SU-DHL-6 (cell line): Measurements from ENCODE around the gene SNCG.
"Not testable (repeated sequence)": the region's sequence is repeated elsewhere in the genome, so short reads cannot be mapped to it uniquely, and the experiment has no call there.

Experiments
- H2AFZ ChIP-seq: fragments of 200-600 bp; sonication (generic); 2 replicates; pipeline ENCODE4 v1.6.1; 2014; ENCODE audit warnings: low read depth, mild to moderate bottlenecking, moderate library complexity, mixed read lengths, antibody characterized with exemption, low read length; ENCODE audit not compliant: severe bottlenecking
- H3F3A ChIP-seq: fragments of 200-600 bp; shearing (Covaris generic); 2 replicates; pipeline ENCODE4 v1.6.0; 2016; ENCODE audit warnings: antibody characterized with exemption, mild to moderate bottlenecking; ENCODE audit not compliant: insufficient read depth
- H3K27ac ChIP-seq: fragments of 200-600 bp; sonication (generic); 2 replicates; pipeline ENCODE4 v1.5.1; 2016; ENCODE audit warnings: low read depth, mild to moderate bottlenecking, low read length, moderate library complexity, mixed read lengths
- H3K27me3 ChIP-seq: fragments of 200-600 bp; sonication (generic), shearing (Covaris generic); 2 replicates; pipeline ENCODE4 v1.6.0; 2014; ENCODE audit warnings: mild to moderate bottlenecking, low read length
- H3K36me3 ChIP-seq: fragments of 200-600 bp; sonication (generic); 2 replicates; pipeline ENCODE4 v1.6.1; 2014; ENCODE audit warnings: mild to moderate bottlenecking, low read length, mixed read lengths
- H3K4me2 ChIP-seq: fragments of 300-600, 200-600 bp; shearing (Covaris generic), sonication (generic); 2 replicates; pipeline ENCODE4 v1.6.0; 2014; ENCODE audit warnings: low read length, low read depth, mild to moderate bottlenecking; ENCODE audit not compliant: poor library complexity, severe bottlenecking
- H3K4me3 ChIP-seq: fragments of 200-600 bp; sonication (generic); 2 replicates; pipeline ENCODE4 v1.5.1; 2014; ENCODE audit warnings: antibody characterized with exemption, low read length, mild to moderate bottlenecking, mixed read lengths; ENCODE audit not compliant: insufficient read depth, poor library complexity, severe bottlenecking
- H3K79me2 ChIP-seq: fragments of 200-600 bp; sonication (generic); 2 replicates; pipeline ENCODE4 v1.6.1; 2014; ENCODE audit warnings: mild to moderate bottlenecking, low read length, moderate library complexity; ENCODE audit not compliant: insufficient read depth
- H3K9ac ChIP-seq: fragments of 200-600 bp; sonication (generic); 2 replicates; pipeline ENCODE4 v1.7.0; 2014; ENCODE audit warnings: mild to moderate bottlenecking, low read length
- H3K9me2 ChIP-seq: fragments of 200-600 bp; sonication (generic); replicated peaks from 2 replicates; pipeline ENCODE4 v1.6.1; 2014; ENCODE audit warnings: low read length; ENCODE audit not compliant: insufficient read depth
- H3K9me3 ChIP-seq: fragments of 200-600 bp; sonication (generic); 2 replicates; pipeline ENCODE4 v1.6.1; 2014; ENCODE audit warnings: low read length, mixed read lengths; ENCODE audit not compliant: insufficient read depth
- H4K20me1 ChIP-seq: fragments of 200-600 bp; sonication (generic); 2 replicates; pipeline ENCODE4 v1.6.1; 2014; ENCODE audit warnings: low read depth, mild to moderate bottlenecking, antibody characterized with exemption, low read length, moderate library complexity, mixed read lengths
- EZH2phosphoT487 ChIP-seq: fragments of 200-600 bp; sonication (generic), shearing (Covaris generic); conservative IDR thresholded peaks from 2 replicates; pipeline ENCODE4 v1.6.1; 2018; ENCODE audit warnings: mild to moderate bottlenecking, antibody characterized with exemption, low read length, moderate library complexity, mixed read lengths
- TF ChIP-seq, protein P1 (sequence below): fragments of 200-600 bp; sonication (generic); IDR thresholded peaks from one replicate; pipeline ENCODE4 v1.5.1; 2017; ENCODE audit warnings: antibody characterized with exemption, mild to moderate bottlenecking, low read length, moderate library complexity; ENCODE audit not compliant: insufficient read depth, poor library complexity, severe bottlenecking

SNCG gene

DNA sequence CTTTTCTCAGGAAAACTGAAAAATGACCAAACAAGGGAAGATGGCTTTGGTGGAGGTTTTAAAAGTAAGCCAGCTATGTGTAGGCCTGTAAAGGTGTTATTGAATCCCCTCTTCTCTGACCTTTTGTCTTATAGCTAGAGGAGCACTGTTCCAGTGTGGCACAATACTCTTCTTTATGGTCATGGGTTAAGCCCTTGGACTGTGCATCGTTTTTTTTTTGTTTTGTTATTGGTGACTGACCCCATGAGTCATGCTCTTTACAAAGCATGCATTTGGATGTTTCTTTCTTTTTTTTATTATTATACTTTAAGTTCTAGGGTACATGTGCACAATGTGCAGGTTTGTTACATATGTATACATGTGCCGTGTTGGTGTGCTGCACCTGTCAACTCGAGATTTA lies 42.1 kb downstream of the SNCG start:
- Histone ChIP-seq H3K79me2 (no peaks in the 10 kb centered on the region), H2AFZ (no peak overlapping the region), H3K4me2 (no peak overlapping the region), H3F3A (no peaks in the 10 kb centered on the region), H3K9me3 (no peaks in the 10 kb centered on the region), H3K36me3 (no peaks in the 10 kb centered on the region), H3K27me3 (no peaks in the 10 kb centered on the region), H3K9ac (no peak overlapping the region), H4K20me1 (no peaks in the 10 kb centered on the region), H3K9me2 (no peaks in the 10 kb centered on the region), H3K27ac (no peak overlapping the region), H3K4me3 (no peak overlapping the region)
- TF ChIP-seq EZH2phosphoT487, result no peak
- TF ChIP-seq, protein P1, sequence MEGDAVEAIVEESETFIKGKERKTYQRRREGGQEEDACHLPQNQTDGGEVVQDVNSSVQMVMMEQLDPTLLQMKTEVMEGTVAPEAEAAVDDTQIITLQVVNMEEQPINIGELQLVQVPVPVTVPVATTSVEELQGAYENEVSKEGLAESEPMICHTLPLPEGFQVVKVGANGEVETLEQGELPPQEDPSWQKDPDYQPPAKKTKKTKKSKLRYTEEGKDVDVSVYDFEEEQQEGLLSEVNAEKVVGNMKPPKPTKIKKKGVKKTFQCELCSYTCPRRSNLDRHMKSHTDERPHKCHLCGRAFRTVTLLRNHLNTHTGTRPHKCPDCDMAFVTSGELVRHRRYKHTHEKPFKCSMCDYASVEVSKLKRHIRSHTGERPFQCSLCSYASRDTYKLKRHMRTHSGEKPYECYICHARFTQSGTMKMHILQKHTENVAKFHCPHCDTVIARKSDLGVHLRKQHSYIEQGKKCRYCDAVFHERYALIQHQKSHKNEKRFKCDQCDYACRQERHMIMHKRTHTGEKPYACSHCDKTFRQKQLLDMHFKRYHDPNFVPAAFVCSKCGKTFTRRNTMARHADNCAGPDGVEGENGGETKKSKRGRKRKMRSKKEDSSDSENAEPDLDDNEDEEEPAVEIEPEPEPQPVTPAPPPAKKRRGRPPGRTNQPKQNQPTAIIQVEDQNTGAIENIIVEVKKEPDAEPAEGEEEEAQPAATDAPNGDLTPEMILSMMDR, result no peak

DNA sequence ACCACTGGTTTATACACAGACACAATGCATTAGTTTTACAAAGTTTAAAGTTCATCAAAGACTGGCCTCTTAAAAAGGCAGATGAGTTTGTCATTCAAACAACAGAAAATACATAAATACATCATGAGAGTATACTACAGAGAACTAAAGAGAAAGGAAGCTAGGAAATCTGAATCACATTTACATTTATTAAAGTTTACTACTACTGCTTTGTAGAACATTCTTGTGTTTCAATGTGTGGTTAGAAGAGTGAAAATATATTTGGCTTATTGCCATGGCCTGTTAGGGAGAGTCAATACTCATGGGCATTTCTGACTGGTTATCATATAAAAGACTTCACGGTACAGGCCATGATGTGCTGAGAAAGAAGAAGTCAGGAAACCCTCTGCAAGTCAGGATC lies 48.7 kb downstream of the SNCG start:
- not testable (repeated sequence) for H3K4me2 ChIP-seq

DNA sequence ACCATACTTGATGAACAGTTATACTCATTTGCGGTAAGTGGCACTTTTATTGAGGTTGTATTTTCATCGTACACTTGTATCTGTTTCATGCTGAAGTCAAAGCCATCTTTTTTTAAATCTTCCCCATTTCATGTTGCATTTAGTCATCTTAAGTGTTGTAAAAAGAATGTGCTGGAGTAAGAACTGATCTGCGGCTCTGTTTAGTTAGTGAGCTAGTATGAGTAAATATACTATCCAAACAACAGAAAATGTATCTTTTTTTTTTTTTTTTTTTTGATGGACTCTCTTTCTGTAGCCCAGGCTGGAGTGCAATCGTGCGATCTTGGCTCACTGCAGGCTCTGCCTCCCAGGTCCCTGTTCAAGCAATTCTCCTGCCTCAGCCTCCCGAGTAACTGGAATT lies 49.3 kb downstream of the SNCG start:
- H3K9me3 ChIP-seq, H3K79me2 ChIP-seq, H3F3A ChIP-seq, H4K20me1 ChIP-seq, H3K36me3 ChIP-seq, H3K27me3 ChIP-seq, H3K4me2 ChIP-seq, H3K9ac ChIP-seq, H3K4me3 ChIP-seq, H3K27ac ChIP-seq, H2AFZ ChIP-seq, H3K9me2 ChIP-seq: not testable (repeated sequence)

More for the DNA sequence above, 48.7 kb downstream of the SNCG start:
- not testable (repeated sequence) for H3K27me3 ChIP-seq, H3K9me3 ChIP-seq, H3K27ac ChIP-seq, H3K36me3 ChIP-seq, H3K9ac ChIP-seq, H2AFZ ChIP-seq, H3F3A ChIP-seq, H3K4me3 ChIP-seq, H3K9me2 ChIP-seq, H4K20me1 ChIP-seq, H3K79me2 ChIP-seq

DNA sequence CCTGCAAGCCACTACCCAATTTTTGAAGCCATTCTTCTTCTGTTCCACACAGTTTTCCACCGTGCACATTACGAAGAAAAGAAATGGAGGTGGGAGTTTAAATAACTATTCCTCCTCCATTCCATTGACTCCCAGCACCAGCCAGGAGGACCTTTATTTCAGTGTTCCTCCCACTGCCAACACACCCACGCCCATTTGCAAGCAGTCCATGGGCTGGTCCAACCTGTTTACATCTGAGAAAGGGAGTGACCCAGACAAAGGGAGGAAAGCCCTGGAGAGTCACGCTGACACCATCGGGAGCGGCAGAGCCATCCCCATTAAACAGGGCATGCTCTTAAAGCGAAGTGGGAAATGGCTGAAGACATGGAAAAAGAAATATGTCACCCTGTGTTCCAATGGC lies 49.9 kb downstream of the SNCG start:
- H3K27me3 ChIP-seq, H3K9me3 ChIP-seq, H3K79me2 ChIP-seq, H2AFZ ChIP-seq, H3K9me2 ChIP-seq, H3K36me3 ChIP-seq, H4K20me1 ChIP-seq, H3F3A ChIP-seq, H3K27ac ChIP-seq, H3K4me2 ChIP-seq, H3K4me3 ChIP-seq, H3K9ac ChIP-seq: not testable (repeated sequence)

DNA sequence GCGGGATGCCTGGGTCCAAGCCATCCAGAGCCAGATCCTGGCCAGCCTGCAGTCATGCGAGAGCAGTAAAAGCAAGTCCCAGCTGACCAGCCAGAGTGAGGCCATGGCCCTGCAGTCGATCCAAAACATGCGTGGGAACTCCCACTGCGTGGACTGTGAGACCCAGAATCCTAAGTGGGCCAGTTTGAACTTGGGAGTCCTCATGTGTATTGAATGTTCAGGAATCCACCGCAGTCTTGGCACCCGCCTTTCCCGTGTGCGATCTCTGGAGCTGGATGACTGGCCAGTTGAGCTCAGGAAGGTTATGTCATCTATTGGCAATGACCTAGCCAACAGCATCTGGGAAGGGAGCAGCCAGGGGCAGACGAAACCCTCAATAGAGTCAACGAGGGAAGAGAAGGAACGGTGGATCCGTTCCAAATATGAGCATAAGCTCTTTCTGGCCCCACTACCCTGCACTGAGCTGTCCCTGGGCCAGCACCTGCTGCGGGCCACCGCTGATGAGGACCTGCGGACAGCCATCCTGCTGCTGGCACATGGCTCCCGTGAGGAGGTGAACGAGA lies 50.8 kb downstream of the SNCG start:
- not testable (repeated sequence) for H3K9ac ChIP-seq, H3K36me3 ChIP-seq, H3K9me3 ChIP-seq, H3K4me2 ChIP-seq, H3F3A ChIP-seq, H4K20me1 ChIP-seq, H3K27me3 ChIP-seq, H3K9me2 ChIP-seq, H3K27ac ChIP-seq, H2AFZ ChIP-seq, H3K79me2 ChIP-seq, H3K4me3 ChIP-seq
